Measurements from ENCODE around the gene MRPL55. TPM values are rescaled to one million over a fixed set of nuclear protein-coding genes. Genes with fewer than 3 reads are reported as not detected.

MRPL55 gene
- total and polyA plus RNA-seq, 2 experiments from 2014 or later, result 139 to 144 TPM

GRCh38 chr1:228100822-228101613 is 8.1 kb downstream of the MRPL55 start:
- Histone ChIP-seq H3K36me3 (peaks cover 27% of the 10 kb centered on the region), H3K4me3 (no peak overlapping the region), H3K9me3 (ENCODE audit: low read depth) (no peaks in the 10 kb centered on the region), H3K27me3 (no peaks in the 10 kb centered on the region), H3K27ac (no peak overlapping the region), H3K4me1 (ENCODE audit: low read depth) (no peaks in the 10 kb centered on the region)
- no peak for DNase-seq (ENCODE audit: low read depth in 1 of 2, low spot score in 1 of 2)
- TF ChIP-seq CTCF (IDR thresholded peaks at IDR 0.05; ENCODE audit: low read depth, low read length), result no peak

- Histone ChIP-seq H3K36me3 (peaks cover 27% of the 10 kb centered on the region), H3K9me3 (ENCODE audit: low read depth) (no peaks in the 10 kb centered on the region), H3K27me3 (no peaks in the 10 kb centered on the region), H3K4me1 (ENCODE audit: low read depth) (no peaks in the 10 kb centered on the region), H3K27ac (peak overlapping the region; percentile 19), H3K4me3 (no peak overlapping the region)
- TF ChIP-seq CTCF (IDR thresholded peaks at IDR 0.05; ENCODE audit: low read depth, low read length), result no peak
- no peak for DNase-seq (ENCODE audit: low read depth in 1 of 2, low spot score in 1 of 2)
Measured at GRCh38 chr1:228099331-228099732, 9.8 kb downstream of the MRPL55 start.

GRCh38 chr1:228098323-228098931 is 10.7 kb downstream of the MRPL55 start:
- DNase-seq (ENCODE audit: low read depth in 1 of 2, low spot score in 1 of 2), result no peak
- H3K4me3 ChIP-seq, result no peak overlapping the region
- H3K4me1 ChIP-seq (ENCODE audit: low read depth), result no peaks in the 10 kb centered on the region
- H3K9me3 ChIP-seq (ENCODE audit: low read depth), result no peaks in the 10 kb centered on the region
- no peak for TF ChIP-seq CTCF (IDR thresholded peaks at IDR 0.05; ENCODE audit: low read depth, low read length)
- H3K27me3 ChIP-seq, result no peaks in the 10 kb centered on the region
- H3K27ac ChIP-seq, result no peak overlapping the region
- H3K36me3 ChIP-seq, result peaks cover 27% of the 10 kb centered on the region

GRCh38 chr1:228097333-228098081 is 11.6 kb downstream of the MRPL55 start:
- Histone ChIP-seq H3K27me3 (no peaks in the 10 kb centered on the region), H3K4me3 (no peak overlapping the region), H3K36me3 (peaks cover 27% of the 10 kb centered on the region), H3K9me3 (ENCODE audit: low read depth) (no peaks in the 10 kb centered on the region), H3K27ac (no peak overlapping the region), H3K4me1 (ENCODE audit: low read depth) (no peaks in the 10 kb centered on the region)
- no peak for DNase-seq (ENCODE audit: low read depth in 1 of 2, low spot score in 1 of 2)
- TF ChIP-seq CTCF (IDR thresholded peaks at IDR 0.05; ENCODE audit: low read depth, low read length), result no peak

- H3K4me3 ChIP-seq, result no peak overlapping the region
- no peaks in the 10 kb centered on the region for H3K4me1 ChIP-seq (ENCODE audit: low read depth)
- H3K27ac ChIP-seq, result no peak overlapping the region
- H3K27me3 ChIP-seq, result no peaks in the 10 kb centered on the region
- peaks cover 27% of the 10 kb centered on the region for H3K36me3 ChIP-seq
- no peak for TF ChIP-seq CTCF (IDR thresholded peaks at IDR 0.05; ENCODE audit: low read depth, low read length)
- no peaks in the 10 kb centered on the region for H3K9me3 ChIP-seq (ENCODE audit: low read depth)
- no peak for DNase-seq (ENCODE audit: low read depth in 1 of 2, low spot score in 1 of 2)
Measured at GRCh38 chr1:228096416-228097332, 12.4 kb downstream of the MRPL55 start.
